KOPT-K1 (cell line): ENCODE data around the gene GFRA1.
"Not testable (repeated sequence)": the region's sequence is repeated elsewhere in the genome, so short reads cannot be mapped to it uniquely, and the experiment has no call there.

Experiments used
- H3K27ac ChIP-seq: fragments of 200-600 bp; sonication (generic); 2 replicates; pipeline ENCODE4 v1.5.1; 2016; ENCODE audit warnings: antibody characterized with exemption, mild to moderate bottlenecking, low read depth, low read length; ENCODE audit not compliant: poor library complexity, severe bottlenecking
- H3K36me3 ChIP-seq: fragments of 200-600 bp; sonication (generic); 2 replicates; pipeline ENCODE4 v1.5.1; 2017; ENCODE audit warnings: antibody characterized with exemption, mild to moderate bottlenecking, low read length, moderate library complexity; ENCODE audit not compliant: insufficient read depth
- H3K9me3 ChIP-seq: fragments of 200-600 bp; sonication (generic); 2 replicates; pipeline ENCODE4 v1.5.1; 2017; ENCODE audit warnings: antibody characterized with exemption, low read length, mild to moderate bottlenecking; ENCODE audit not compliant: insufficient read depth, poor library complexity, severe bottlenecking

Gene GFRA1

GRCh38 chr10:116171505-116171904 is 101.5 kb downstream of the GFRA1 start:
- no peaks in the 10 kb centered on the region for H3K36me3 ChIP-seq
- H3K27ac ChIP-seq = no peak overlapping the region
- no peaks in the 10 kb centered on the region for H3K9me3 ChIP-seq

DNA sequence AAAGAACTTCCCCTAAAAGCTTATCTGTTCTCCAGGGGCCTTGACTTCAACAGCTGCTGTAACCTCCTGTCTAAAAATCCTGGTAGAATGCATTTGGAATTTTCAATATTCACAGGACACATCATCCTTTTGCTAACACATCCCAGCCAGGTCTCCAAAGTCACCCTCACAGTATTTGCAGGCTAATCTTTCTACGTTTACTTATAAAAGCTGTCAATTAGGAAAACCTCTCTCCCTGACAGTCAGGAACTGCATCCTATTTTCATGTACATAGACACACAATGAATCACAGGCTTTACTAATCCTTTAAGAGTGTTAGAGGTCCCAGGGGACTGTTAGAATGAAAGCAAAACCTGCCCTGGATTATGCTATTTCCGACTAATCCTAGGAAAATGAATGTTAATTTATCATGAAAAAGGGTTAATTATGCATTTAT is 102.2 kb downstream of the GFRA1 start:
- Histone ChIP-seq H3K27ac (no peak overlapping the region), H3K36me3 (no peaks in the 10 kb centered on the region), H3K9me3 (no peaks in the 10 kb centered on the region)

DNA sequence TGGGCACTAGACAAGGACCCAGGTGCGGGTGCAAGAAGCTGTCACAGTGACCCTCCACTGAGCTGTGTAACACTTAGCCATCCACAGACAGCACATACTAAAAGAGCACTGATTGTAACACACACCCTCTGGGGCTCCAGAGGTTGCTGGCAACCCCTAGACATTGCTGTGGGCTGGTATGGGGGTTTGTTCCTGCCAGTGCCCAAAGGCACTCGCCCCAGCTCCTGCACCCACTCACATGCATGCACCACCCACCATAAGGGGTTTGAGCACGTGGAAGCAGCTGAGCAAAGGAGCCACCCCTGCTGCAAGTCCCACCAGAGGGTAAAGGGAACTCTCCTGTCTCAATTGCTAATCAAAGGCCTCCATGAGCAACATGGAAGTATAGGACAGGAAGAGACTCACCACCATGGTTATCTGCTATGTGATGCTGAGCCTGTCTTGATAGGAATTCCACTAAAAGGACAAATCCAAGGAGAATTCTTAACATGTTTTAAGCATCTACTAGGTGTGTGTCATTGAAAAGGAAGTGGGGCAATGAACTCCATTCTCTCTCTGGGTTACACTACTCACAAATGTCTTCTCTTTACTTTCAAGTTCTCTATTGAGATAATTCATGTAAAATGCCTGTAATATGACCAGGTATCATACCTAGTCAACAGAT is 103.1 kb downstream of the GFRA1 start:
- H3K36me3 ChIP-seq = no peaks in the 10 kb centered on the region
- no peaks in the 10 kb centered on the region for H3K9me3 ChIP-seq
- no peak overlapping the region for H3K27ac ChIP-seq

DNA sequence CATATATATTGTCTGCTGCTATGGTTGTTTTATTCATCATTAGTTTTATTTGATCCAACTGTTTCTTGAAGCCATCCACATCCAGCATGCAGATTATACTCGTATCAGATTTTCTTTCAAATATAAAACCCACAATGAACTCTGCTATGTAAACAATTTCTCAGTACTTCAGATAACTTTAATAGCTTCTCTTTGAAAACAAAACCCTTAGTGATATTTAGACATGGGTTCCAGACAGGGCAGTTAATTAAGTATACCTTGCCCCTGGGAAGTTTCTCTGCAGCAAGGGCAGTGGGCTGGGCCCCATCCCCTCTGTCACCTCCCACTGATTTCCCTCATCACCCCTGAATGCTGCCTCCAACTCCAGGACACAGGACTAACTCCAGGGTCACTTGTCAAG is 104.3 kb downstream of the GFRA1 start:
- Histone ChIP-seq H3K9me3 (no peaks in the 10 kb centered on the region), H3K27ac (no peak overlapping the region), H3K36me3 (no peaks in the 10 kb centered on the region)

DNA sequence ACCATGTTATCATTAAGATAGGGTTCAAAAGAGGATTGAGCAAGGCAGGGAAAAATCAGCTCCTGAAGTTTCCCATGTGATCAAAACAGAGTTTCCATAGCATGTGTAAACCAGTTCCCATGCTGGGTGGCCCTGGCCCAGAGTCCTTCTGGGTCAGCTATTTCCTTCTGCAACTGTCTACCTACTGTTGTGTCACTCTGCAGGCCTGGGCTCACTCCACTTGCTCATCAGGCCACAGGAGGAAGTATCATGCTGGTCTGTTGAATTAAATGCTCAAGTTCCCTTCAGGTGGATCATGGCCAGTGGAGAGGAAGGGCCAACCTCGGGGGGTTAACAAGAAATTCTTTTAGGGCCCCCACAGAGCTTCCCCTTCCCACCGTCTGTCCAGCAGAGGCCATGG is 104.7 kb downstream of the GFRA1 start:
- Histone ChIP-seq H3K36me3 (no peaks in the 10 kb centered on the region), H3K27ac (no peak overlapping the region), H3K9me3 (no peaks in the 10 kb centered on the region)

DNA sequence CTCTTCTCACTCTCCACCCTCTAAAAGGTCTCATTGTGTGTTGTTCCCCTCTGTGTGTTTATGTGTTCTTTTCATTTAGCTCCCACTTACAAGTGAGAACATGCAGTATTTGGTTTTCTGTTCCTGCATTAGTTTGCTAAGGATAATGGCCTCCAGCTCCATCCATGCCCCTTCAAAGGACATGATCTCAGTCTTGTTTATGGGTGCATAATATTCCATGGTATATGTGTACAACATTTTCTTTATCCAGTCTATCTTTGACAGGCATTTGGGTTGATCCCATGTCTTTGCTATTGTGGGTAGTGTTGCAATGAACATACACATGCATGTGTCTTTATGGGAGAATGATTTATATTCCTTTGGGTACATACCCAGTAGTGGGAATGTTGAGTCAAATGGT is 107.1 kb downstream of the GFRA1 start:
- not testable (repeated sequence) for H3K9me3 ChIP-seq, H3K27ac ChIP-seq, H3K36me3 ChIP-seq

DNA sequence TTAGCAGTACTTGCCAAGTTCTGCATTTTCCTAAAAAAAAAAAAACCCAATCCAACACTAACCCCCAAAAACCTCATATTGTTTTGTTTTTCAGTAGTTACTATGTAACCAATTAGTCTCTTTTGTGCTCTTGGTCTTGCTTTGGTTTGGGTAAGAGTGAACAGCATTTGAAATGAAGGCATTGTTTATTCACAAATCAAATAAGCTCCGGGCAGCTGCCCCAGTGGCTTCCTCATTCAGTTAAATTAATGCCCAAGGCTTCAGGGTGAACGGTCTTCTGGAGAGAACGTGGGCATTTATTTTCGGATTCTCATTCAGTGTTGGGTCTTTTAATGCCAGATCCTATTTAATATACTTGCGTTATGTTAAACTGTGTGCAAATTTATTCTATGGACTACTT is 108.7 kb downstream of the GFRA1 start:
- Histone ChIP-seq H3K9me3 (no peaks in the 10 kb centered on the region), H3K36me3 (no peaks in the 10 kb centered on the region), H3K27ac (no peak overlapping the region)

DNA sequence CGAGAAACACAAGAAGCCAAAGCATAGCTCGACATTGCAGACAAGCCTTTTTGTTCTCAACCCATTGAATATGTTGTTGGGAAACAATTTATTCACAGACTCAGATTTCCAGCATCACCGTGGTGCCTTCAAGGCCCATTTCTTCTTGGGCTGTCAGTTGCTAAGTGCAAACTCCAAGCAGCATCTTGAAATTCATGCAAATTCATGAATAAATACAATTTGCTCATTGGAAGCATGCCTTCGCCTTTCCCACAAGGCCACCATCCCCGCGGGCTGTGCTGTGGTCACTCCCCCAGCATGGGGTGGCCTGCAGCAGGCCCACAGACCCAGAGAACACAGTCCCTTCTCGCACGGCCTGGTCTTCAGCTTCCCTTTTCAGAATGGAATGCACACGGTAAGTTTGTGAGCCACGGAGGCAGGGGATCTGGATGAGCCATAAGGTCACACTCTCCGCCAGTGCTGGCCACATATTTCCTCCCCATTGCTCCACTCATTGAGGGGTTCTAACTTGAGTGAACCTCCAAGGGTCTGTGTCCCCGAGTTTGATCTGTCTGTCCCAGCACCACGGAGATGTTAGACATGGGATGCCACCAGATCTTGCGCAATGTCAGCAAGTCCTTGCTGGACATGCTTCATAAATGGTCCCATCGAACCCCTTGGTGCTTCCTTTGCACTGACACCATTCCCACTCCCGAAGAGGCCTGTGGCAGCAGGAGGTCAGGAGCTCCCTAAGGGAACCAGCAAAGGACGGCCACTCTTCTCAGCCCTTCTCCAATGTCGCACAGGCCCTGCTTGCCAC is 109.5 kb downstream of the GFRA1 start:
- Histone ChIP-seq H3K9me3 (no peaks in the 10 kb centered on the region), H3K27ac (no peak overlapping the region), H3K36me3 (no peaks in the 10 kb centered on the region)

DNA sequence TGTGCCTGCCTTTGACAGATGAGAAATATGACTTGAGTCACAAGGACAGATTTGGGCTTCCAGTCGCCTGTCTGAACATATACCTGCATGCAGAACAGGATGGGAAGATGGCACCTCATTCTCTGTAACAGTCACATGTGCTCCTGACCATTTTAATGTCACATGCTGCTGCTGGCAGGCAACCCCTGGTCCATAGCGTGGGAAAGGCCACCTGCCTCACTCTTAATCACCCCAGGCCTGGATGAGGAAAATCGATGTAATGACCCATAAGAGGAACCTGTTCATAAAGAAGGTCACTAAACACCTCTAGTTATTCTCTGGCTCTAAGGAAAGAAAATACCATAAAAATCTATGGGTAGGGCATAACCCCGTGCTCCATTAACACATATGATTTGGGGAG is 110.2 kb downstream of the GFRA1 start:
- Histone ChIP-seq H3K27ac (no peak overlapping the region), H3K9me3 (no peaks in the 10 kb centered on the region), H3K36me3 (no peaks in the 10 kb centered on the region)

- no peak overlapping the region for H3K27ac ChIP-seq
- no peaks in the 10 kb centered on the region for H3K36me3 ChIP-seq
- H3K9me3 ChIP-seq = no peaks in the 10 kb centered on the region
These were observed 112.7 kb downstream of the GFRA1 start for GRCh38 chr10:116160271-116160670.

DNA sequence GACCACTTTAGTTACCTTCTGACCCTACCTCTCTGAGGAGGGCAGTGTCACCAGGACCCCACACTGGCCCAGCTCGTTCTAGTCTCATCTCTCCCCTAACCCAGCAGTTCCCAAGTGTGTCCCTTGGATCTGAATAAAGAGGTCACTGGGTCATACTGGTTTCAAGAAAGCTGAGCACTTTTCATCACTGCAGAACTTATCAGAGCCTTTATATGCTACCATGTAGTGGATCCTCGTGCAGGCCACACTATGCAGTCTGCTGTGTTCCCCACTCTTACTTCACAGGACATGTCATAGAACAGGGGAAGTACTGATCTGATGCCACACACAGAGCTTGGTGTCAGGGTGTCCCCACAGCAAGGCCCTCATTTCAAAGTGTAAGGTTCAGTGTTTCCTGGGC is 113.8 kb downstream of the GFRA1 start:
- H3K36me3 ChIP-seq = no peaks in the 10 kb centered on the region
- H3K27ac ChIP-seq = no peak overlapping the region
- no peaks in the 10 kb centered on the region for H3K9me3 ChIP-seq

- Histone ChIP-seq H3K27ac (no peak overlapping the region), H3K36me3 (no peaks in the 10 kb centered on the region), H3K9me3 (no peaks in the 10 kb centered on the region)
These were observed 115.0 kb downstream of the GFRA1 start for GRCh38 chr10:116158036-116158435.

- Histone ChIP-seq H3K36me3 (no peaks in the 10 kb centered on the region), H3K27ac (no peak overlapping the region)
These were observed 115.5 kb downstream of the GFRA1 start for GRCh38 chr10:116157485-116157884.

DNA sequence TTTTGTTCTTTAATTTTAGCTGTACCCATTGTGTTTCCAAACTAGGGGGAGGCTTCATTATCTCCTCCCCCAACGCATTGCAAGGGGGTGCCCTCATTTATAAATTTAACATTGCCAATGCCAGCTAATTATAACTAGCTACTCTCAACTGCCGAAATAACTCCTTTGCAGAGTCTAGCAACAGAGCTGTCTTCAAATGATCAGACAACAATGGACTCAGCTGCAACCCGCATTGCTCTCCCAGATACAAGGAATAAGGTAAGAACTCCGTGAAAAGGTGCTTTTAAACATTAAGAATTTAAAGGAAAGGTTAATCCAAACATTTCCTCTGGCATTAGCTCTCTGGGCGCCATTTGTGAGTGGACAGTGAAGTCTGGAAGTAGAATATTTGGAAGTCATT is 116.2 kb downstream of the GFRA1 start:
- Histone ChIP-seq H3K27ac (no peak overlapping the region), H3K36me3 (no peaks in the 10 kb centered on the region), H3K9me3 (no peaks in the 10 kb centered on the region)

More at GRCh38 chr10:116157485-116157884, 115.5 kb downstream of the GFRA1 start:
- H3K9me3 ChIP-seq = no peaks in the 10 kb centered on the region

DNA sequence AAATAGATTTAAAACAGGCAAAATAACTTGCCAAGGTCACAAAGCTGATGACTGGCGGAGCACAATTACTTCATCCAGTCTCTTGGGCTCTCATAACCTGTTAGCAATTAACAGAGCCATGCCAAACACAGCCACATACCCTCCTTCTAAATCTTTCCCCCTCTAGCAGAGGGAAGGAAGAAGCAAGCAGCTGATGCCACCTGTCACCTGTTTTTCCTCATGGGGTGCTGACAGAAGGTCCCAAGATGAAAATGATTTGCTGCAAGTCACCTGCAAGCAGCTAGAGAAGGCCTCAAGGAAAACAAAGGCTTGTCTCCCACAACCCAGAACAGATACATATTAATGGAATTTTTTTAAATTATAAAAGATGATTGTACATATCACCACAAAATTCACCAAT is 117.8 kb downstream of the GFRA1 start:
- H3K27ac ChIP-seq = no peak overlapping the region
- H3K36me3 ChIP-seq = no peaks in the 10 kb centered on the region

GRCh38 chr10:116154651-116155050 is 118.4 kb downstream of the GFRA1 start:
- no peak overlapping the region for H3K27ac ChIP-seq
- H3K36me3 ChIP-seq = no peaks in the 10 kb centered on the region
- no peaks in the 10 kb centered on the region for H3K9me3 ChIP-seq

More for the DNA sequence above, 117.8 kb downstream of the GFRA1 start:
- H3K9me3 ChIP-seq = no peaks in the 10 kb centered on the region
